ENCODE measurements around the gene PBX3. TPM values are rescaled to one million over a fixed set of nuclear protein-coding genes. Genes with fewer than 3 reads are reported as not detected.

Gene PBX3
- total and polyA plus RNA-seq, 2 of the 13 experiments (the other 11 are each of a cell fraction or from before 2014, with no cell fraction given) = 6.0 to 11.2 TPM

GRCh38 chr9:125887172-125887571 lies 140.0 kb downstream of the PBX3 start (continued):
- no peak for TF ChIP-seq ZBTB1 (CRISPR knock-in tag; IDR thresholded peaks at IDR 0.05; ENCODE audit: borderline replicate concordance)
- TF ChIP-seq GATAD1 (CRISPR knock-in tag; IDR thresholded peaks at IDR 0.05) = no peak

GRCh38 chr9:125888211-125888610 lies 141.0 kb downstream of the PBX3 start:
- no peak overlapping the region for H3K27ac ChIP-seq (ENCODE audit: extremely low read length, insufficient read depth, low read length)
- BruUV-seq (replicated peaks) = no TSS peak
- CTCF ChIA-PET (ENCODE audit: low intra/inter-chr PET ratio, low total read pairs) = no interaction called here
- H3K36me3 ChIP-seq (replicated peaks in 1 of 2; ENCODE audit: control insufficient read depth in 1 of 2, insufficient read depth in 2 of 2, low read length in 2 of 2) = no peaks in the 10 kb centered on the region
- no peak for DNase-seq (ENCODE audit: low spot score)
- H3K79me2 ChIP-seq (ENCODE audit: insufficient read depth, low read length) = no peaks in the 10 kb centered on the region
- no peaks in the 10 kb centered on the region for H4K20me1 ChIP-seq (ENCODE audit: insufficient read depth, low read length)
- no peak for TF ChIP-seq ZNF432 (CRISPR knock-in tag; IDR thresholded peaks at IDR 0.05; ENCODE audit: borderline replicate concordance)
- no peak for TF ChIP-seq ZNF276 (CRISPR knock-in tag; IDR thresholded peaks at IDR 0.05; ENCODE audit: low read depth)
- no peak for TF ChIP-seq ZNF136 (CRISPR knock-in tag; IDR thresholded peaks at IDR 0.05; ENCODE audit: low read depth)
- TF ChIP-seq KMT2B (CRISPR knock-in tag; IDR thresholded peaks at IDR 0.05) = no peak
- no peak for TF ChIP-seq HNRNPL (IDR thresholded peaks at IDR 0.05; ENCODE audit: low read depth, low read length)
- TF ChIP-seq ZBTB25 (CRISPR knock-in tag; IDR thresholded peaks at IDR 0.05) = no peak
- no peak for FAIRE-seq
- in situ Hi-C loops (cut with HindIII; ENCODE audit: extremely low pct_ligation_motif_present, low pct_unique_long_range_greater_than_20kb) (no loop called here), intact Hi-C loops (cut with micrococcal nuclease; ENCODE audit: unreplicated experiment) (loop anchor here (5.0 kb wide), 1 partner anchor 141 kb away; the partner anchor contains the start of gene PBX3)
- no peak overlapping the region for H3K9ac ChIP-seq (ENCODE audit: insufficient read depth, low read depth, low read length)
- no peaks in the 10 kb centered on the region for H3K27me3 ChIP-seq (ENCODE audit: control insufficient read depth in 1 of 2, insufficient read depth in 2 of 2, low read length in 2 of 2)
- POLR2A ChIA-PET = interaction anchor here (1.5 kb wide), 1 partner anchor 181 kb away, joined by 6 read pairs; the partner anchor contains the start of gene MAPKAP1
- H2AFZ ChIP-seq (ENCODE audit: low read length) = no peak overlapping the region
- no peak overlapping the region for H3K4me2 ChIP-seq (ENCODE audit: low read depth, low read length)
- H3K4me1 ChIP-seq (ENCODE audit: insufficient read depth, low read length) = peaks cover 40% of the 10 kb centered on the region
- ATAC-seq = no peak
- H3K9me3 ChIP-seq (ENCODE audit: low read length) = no peaks in the 10 kb centered on the region
- WGBS (ENCODE audit: low lambda C conversion rate) = 78% methylated on average over 7 of the region's 7 CpGs
- no peak overlapping the region for H3K4me3 ChIP-seq (replicated peaks in 1 of 3; ENCODE audit: insufficient read depth in 1 of 3, low read depth in 2 of 3, low read length in 3 of 3)

All from HepG2 (cell line).